Right lobe of liver (tissue), 6 donors: ENCODE results near the gene AKAP4. TPM values are rescaled to one million over a fixed set of nuclear protein-coding genes. Genes with fewer than 3 reads are reported as not detected.

Source experiments
- ATAC-seq, 4 donors: fragments of 200-7000 bp; cut with Tn5 transposase; one replicate each; pipeline ENCODE4 v1.9.1; 2020; ENCODE audit warnings: mild to moderate bottlenecking in 4 of 4, moderate library complexity in 4 of 4
- DNase-seq, 3 donors: peaks; one replicate each; pipeline ENCODE4 v3.0.0-alpha.2; 2020
- H3K27ac ChIP-seq, 3 donors: fragments of 200-600 bp; one replicate each; pipeline ENCODE4 v1.8.0; 2022
- H3K27me3 ChIP-seq, 2 donors: fragments of 200-600 bp; one replicate each; pipeline ENCODE4 v1.8.0; 2022
- H3K36me3 ChIP-seq, 4 donors: fragments of 200-600 bp; sonication (generic) in 1 of 4; one replicate each; pipeline versions ENCODE4 v1.5.1 to v1.8.0; 2017 to 2022; ENCODE audit warnings: control low read depth in 1 of 4
- H3K4me1 ChIP-seq, 4 donors: fragments of 200-600 bp; sonication (generic) in 1 of 4; one replicate each; pipeline versions ENCODE4 v1.5.1 to v1.8.0; 2017 to 2022; ENCODE audit warnings: control low read depth in 1 of 4
- H3K4me3 ChIP-seq, 3 donors: fragments of 200-600 bp; one replicate each; pipeline ENCODE4 v1.8.0; 2022
- H3K9me3 ChIP-seq, 4 donors: fragments of 200-600 bp; sonication (generic) in 1 of 4; one replicate each; pipeline versions ENCODE4 v1.5.1 to v1.8.0; 2017 to 2022; ENCODE audit warnings: control low read depth in 1 of 4
- POLR2A ChIP-seq: fragments of 450-650 bp; IDR thresholded peaks from one replicate; pipeline ENCODE4 v1.6.1; 2017; ENCODE audit warnings: antibody characterized with exemption, mild to moderate bottlenecking
- WGBS: methylation state at CpG from one replicate; pipeline ENCODE4 v1.1.6; 2018; ENCODE audit warnings: low coverage, low lambda C conversion rate; ENCODE audit not compliant: insufficient coverage; ENCODE audit errors: missing lambda C conversion rate; 5-methylcytosine and 5-hydroxymethylcytosine counted together
- intact Hi-C, 2 donors: fragments of 100-400 bp; cut with DNase I; formaldehyde crosslinking; loops; one replicate each; pipeline versions ENCODE4 v1.11.2 to v1.14.1; 2022
- total RNA-seq, 6 experiments: library from RNA; depleted of rRNA in 2 of 6; stranded (reverse); fragments of >200 nt in 2 of 6; fragmentation: NEBNext Ultra II Directional in 3 of 6; extraction: Animal tissue kit (Norgen Biotek cat#: 25700) in 3 of 6; gene quantifications; one replicate each; pipeline versions ENCODE4 v1.1.0 to v1.2.4, GENCODE V29; 2016 to 2023
- TF ChIP-seq, protein P1 (sequence below), 4 donors: fragments of 200-600 bp in 3 of 4; fragments of 450-650 bp in 1 of 4; IDR thresholded peaks; one replicate each; pipeline versions ENCODE4 v1.5.1 to v1.8.0; 2016 to 2022; ENCODE audit warnings: antibody characterized with exemption in 4 of 4, mild to moderate bottlenecking in 2 of 4
- donor health status: DM: no; HTN: yes; CAD: no.
- donor health status: DM: no; HTN: no; CAD: no.
- donor health status: DM: no; HTN: no; CAD: no.
- donor health status: DM: no; HTN: yes; CAD: no.
- donor health status: DM: no; HTN: yes; CAD: no.

The AKAP4 gene
- total RNA-seq, 6 experiments from 2014 or later, result not detected

DNA sequence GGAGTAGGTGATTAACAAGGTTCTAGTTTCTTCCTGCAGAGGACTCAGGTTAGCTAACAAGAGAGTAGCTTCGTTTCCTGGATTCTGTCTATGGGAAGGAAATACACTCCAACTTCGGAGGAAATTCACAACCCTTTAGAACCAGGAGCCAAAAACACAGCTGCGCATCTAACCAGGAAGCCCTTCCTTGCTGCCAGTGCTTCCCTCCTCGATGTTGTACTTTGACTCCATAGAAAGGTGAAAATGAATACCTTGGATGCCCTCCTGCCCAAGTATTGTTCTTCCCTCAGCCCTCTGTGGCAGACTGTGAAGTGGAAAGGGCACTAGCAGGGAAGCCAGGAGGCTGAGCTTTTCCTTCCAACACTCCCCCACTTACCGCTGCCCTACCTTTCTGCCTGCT, 35.1 kb downstream of the AKAP4 start:
- TF ChIP-seq, protein P1, sequence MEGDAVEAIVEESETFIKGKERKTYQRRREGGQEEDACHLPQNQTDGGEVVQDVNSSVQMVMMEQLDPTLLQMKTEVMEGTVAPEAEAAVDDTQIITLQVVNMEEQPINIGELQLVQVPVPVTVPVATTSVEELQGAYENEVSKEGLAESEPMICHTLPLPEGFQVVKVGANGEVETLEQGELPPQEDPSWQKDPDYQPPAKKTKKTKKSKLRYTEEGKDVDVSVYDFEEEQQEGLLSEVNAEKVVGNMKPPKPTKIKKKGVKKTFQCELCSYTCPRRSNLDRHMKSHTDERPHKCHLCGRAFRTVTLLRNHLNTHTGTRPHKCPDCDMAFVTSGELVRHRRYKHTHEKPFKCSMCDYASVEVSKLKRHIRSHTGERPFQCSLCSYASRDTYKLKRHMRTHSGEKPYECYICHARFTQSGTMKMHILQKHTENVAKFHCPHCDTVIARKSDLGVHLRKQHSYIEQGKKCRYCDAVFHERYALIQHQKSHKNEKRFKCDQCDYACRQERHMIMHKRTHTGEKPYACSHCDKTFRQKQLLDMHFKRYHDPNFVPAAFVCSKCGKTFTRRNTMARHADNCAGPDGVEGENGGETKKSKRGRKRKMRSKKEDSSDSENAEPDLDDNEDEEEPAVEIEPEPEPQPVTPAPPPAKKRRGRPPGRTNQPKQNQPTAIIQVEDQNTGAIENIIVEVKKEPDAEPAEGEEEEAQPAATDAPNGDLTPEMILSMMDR (IDR thresholded peaks at IDR 0.05), result no peak
- no peak for TF ChIP-seq POLR2A
- Histone ChIP-seq H3K27ac (no peak overlapping the region), H3K4me3 (no peak overlapping the region), H3K9me3 (no peaks in the 10 kb centered on the region), H3K36me3 (no peaks in the 10 kb centered on the region), H3K27me3 (no peaks in the 10 kb centered on the region), H3K4me1 (no peaks in the 10 kb centered on the region)
- intact Hi-C loops, result no loop called here
- 64% methylated on average over 5 of the region's 5 CpGs for WGBS
- ATAC-seq (no peak), DNase-seq (no peak)

DNA sequence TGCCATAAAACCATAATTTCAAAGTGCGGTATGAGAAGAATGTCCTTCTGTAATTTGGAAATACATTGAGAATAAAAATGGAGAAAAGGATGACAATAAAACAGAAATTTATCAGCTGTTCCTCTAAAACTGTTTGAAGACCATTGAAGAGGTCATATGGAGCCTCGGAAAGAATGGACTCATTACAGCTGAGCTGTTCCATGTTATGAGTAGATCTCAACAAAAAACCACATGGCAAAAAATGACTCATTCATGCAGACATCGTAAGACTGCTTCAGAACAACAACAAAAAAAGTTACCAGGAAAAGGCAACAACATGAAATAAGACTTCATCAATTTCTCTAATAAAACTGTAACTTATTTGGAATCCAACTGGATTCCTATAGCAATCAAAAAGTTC, 39.7 kb downstream of the AKAP4 start:
- Histone ChIP-seq H3K9me3 (no peaks in the 10 kb centered on the region), H3K4me1 (no peaks in the 10 kb centered on the region), H3K27ac (no peak overlapping the region), H3K27me3 (no peaks in the 10 kb centered on the region), H3K36me3 (no peaks in the 10 kb centered on the region), H3K4me3 (no peak overlapping the region)
- ATAC-seq, result no peak
- DNase-seq, result no peak
- intact Hi-C loops, result no loop called here
- TF ChIP-seq POLR2A, result no peak
- TF ChIP-seq, protein P1 (IDR thresholded peaks at IDR 0.05), result no peak
- WGBS, result 62% methylated on average over 3 of the region's 3 CpGs

DNA sequence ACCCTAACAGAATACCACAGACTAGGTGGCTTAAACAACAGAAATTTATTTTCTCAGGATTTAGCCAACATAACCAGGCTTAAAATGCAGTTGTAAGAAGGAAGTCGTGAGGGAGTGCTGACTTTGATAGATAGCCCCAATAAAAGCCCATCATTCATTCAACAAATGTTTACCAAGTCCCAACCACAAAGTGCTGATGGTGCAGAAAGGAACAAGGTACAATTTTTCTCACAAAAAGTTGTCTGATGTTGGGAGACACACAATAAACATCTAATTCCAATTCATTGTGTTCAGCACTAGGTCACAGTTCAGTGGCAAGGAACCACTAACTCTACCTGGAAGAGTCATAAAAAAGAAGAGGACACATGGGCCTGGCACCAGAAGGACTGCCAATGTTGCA, 42.2 kb downstream of the AKAP4 start:
- H3K4me3 ChIP-seq, result no peak overlapping the region
- intact Hi-C loops, result no loop called here
- no peaks in the 10 kb centered on the region for H3K36me3 ChIP-seq
- no peak overlapping the region for H3K27ac ChIP-seq
- 47% methylated on average over 1 of the region's 1 CpG for WGBS
- ATAC-seq (no peak), DNase-seq (no peak)
- no peaks in the 10 kb centered on the region for H3K4me1 ChIP-seq
- no peaks in the 10 kb centered on the region for H3K27me3 ChIP-seq
- TF ChIP-seq, protein P1 (IDR thresholded peaks at IDR 0.05), result no peak
- no peak for TF ChIP-seq POLR2A
- H3K9me3 ChIP-seq, result no peaks in the 10 kb centered on the region

DNA sequence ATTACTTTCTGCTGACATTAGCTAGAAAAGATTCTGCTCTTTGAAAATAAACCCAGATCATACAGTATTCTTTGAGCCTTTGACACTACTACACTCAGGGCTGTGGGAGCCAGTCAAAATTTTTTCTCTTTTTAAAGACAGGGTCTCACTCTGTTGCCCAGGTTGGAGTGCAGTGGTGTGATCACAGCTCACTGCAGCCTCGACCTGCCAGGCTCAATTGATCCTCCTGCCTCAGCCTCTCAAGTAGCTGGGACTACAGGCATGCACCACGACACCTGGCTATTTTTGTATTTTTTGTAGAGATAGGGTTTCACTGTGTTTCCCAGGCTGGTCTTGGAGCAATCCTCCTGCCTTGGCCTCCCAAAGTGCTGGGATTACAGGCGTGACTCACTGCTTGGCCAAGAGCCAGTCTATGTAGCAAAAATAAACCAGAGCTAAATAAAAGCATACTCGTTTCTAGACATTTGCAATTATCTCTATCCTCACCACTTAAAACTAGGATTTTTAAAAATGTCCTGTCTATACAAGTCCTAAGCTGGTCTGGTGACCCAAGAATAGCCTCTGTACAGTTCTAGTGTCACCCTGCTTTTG, 43.2 kb downstream of the AKAP4 start:
- TF ChIP-seq, protein P1 (IDR thresholded peaks at IDR 0.05), result no peak
- TF ChIP-seq POLR2A, result no peak
- Histone ChIP-seq H3K27me3 (no peaks in the 10 kb centered on the region), H3K9me3 (no peaks in the 10 kb centered on the region), H3K36me3 (no peaks in the 10 kb centered on the region), H3K4me3 (no peak overlapping the region), H3K27ac (no peak overlapping the region), H3K4me1 (no peaks in the 10 kb centered on the region)
- WGBS, result 44% methylated on average over 4 of the region's 4 CpGs
- intact Hi-C loops, result no loop called here
- no peak for DNase-seq
- ATAC-seq, result no peak

DNA sequence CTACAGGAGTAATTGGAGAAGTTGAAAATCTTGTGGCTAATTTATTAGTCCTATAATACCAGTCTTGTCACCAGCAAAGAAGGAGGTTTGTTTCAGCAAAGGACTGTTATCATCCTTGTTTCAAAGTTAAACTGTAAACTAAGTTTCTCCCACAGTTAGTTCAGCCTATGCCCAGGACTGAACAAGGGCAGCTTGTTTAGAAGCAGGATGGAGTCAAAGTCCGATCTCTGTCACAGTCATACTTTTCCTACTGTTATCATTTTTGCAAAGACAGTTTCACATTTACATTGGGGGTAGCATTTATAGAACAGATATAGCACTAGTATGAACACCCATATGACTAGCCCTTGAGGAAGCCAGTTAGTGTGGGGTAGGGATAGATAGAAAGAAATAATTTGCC, 46.4 kb downstream of the AKAP4 start:
- peak; percentile 45 to 81 (median 50) for ATAC-seq
- H3K27ac ChIP-seq, result no peak overlapping the region

More for the DNA sequence above, 46.4 kb downstream of the AKAP4 start:
- Histone ChIP-seq H3K9me3 (no peaks in the 10 kb centered on the region), H3K36me3 (no peaks in the 10 kb centered on the region), H3K4me1 (no peaks in the 10 kb centered on the region), H3K4me3 (no peak overlapping the region), H3K27me3 (no peaks in the 10 kb centered on the region)
- intact Hi-C loops, result no loop called here
- DNase-seq, result no peak
- 38% methylated on average over 1 of the region's 1 CpG for WGBS
- no peak for TF ChIP-seq POLR2A
- TF ChIP-seq, protein P1 (IDR thresholded peaks at IDR 0.05), result no peak
